H9 (cell line): ENCODE results near the gene FAM114A1. TPM values are rescaled to one million over a fixed set of nuclear protein-coding genes. Genes with fewer than 3 reads are reported as not detected.

ENCODE experiments used
- DNase-seq: peaks from one replicate; pipeline ENCODE4 v3.0.0-alpha.2; 2017
- H2AFZ ChIP-seq: one replicate; pipeline ENCODE4 v1.6.1; 2013; ENCODE audit warnings: mild to moderate bottlenecking, low read length, control low read depth, moderate library complexity
- H2AK5ac ChIP-seq: 2 replicates; pipeline ENCODE4 v1.6.1; 2013; ENCODE audit warnings: low read length, control low read depth, mixed read lengths; ENCODE audit not compliant: insufficient read length
- H2BK120ac ChIP-seq: one replicate; pipeline ENCODE4 v1.6.1; 2013; ENCODE audit warnings: low read depth, mild to moderate bottlenecking, low read length, control low read depth, inconsistent platforms; ENCODE audit not compliant: poor library complexity, severe bottlenecking
- H2BK12ac ChIP-seq: 2 replicates; pipeline ENCODE4 v1.6.1; 2013; ENCODE audit warnings: low read length, control low read depth, mixed read lengths, low read depth; ENCODE audit not compliant: insufficient read length
- H2BK15ac ChIP-seq: 2 replicates; pipeline ENCODE4 v1.6.1; 2013; ENCODE audit warnings: low read depth, low read length, control low read depth
- H2BK20ac ChIP-seq: one replicate; pipeline ENCODE4 v1.6.1; 2013; ENCODE audit warnings: low read depth, mild to moderate bottlenecking, low read length, control low read depth, inconsistent platforms; ENCODE audit not compliant: poor library complexity, severe bottlenecking
- H2BK5ac ChIP-seq: 2 replicates; pipeline ENCODE4 v1.6.1; 2013; ENCODE audit warnings: low read length, control low read depth, mixed read lengths; ENCODE audit not compliant: insufficient read length
- H3K14ac ChIP-seq: 2 replicates; pipeline ENCODE4 v1.6.1; 2013; ENCODE audit warnings: low read length, control low read depth; ENCODE audit not compliant: insufficient read depth
- H3K18ac ChIP-seq: 2 replicates; pipeline ENCODE4 v1.6.1; 2013; ENCODE audit warnings: low read depth, mild to moderate bottlenecking, mixed read lengths, low read length, control low read depth; ENCODE audit not compliant: insufficient read length
- H3K23ac ChIP-seq: 2 replicates; pipeline ENCODE4 v1.6.1; 2013; ENCODE audit warnings: low read length, control low read depth, mixed read lengths, low read depth; ENCODE audit not compliant: insufficient read length
- H3K23me2 ChIP-seq: 2 replicates; pipeline ENCODE4 v1.6.1; 2013; ENCODE audit warnings: low read depth, mild to moderate bottlenecking, mixed read lengths, low read length, control low read depth; ENCODE audit not compliant: insufficient read length, poor library complexity, severe bottlenecking
- H3K27ac ChIP-seq: 2 replicates; pipeline ENCODE4 v1.5.1; 2013; ENCODE audit warnings: low read length, control low read depth, mixed read lengths, low read depth; ENCODE audit not compliant: insufficient read length
- H3K27me3 ChIP-seq: 2 replicates; pipeline ENCODE4 v1.6.1; 2013; ENCODE audit warnings: low read length, control low read depth, inconsistent platforms; ENCODE audit not compliant: insufficient read depth
- H3K4ac ChIP-seq: 2 replicates; pipeline ENCODE4 v1.6.1; 2013; ENCODE audit warnings: low read depth, mild to moderate bottlenecking, control low read depth, inconsistent platforms, low read length, moderate library complexity
- H3K4me1 ChIP-seq: 2 replicates; pipeline ENCODE4 v1.6.1; 2013; ENCODE audit warnings: low read length, control low read depth, inconsistent platforms; ENCODE audit not compliant: insufficient read depth
- H3K4me2 ChIP-seq: 2 replicates; pipeline ENCODE4 v1.6.1; 2013; ENCODE audit warnings: low read length, control low read depth, mixed read lengths; ENCODE audit not compliant: insufficient read length, insufficient read depth
- H3K56ac ChIP-seq: 2 replicates; pipeline ENCODE4 v1.6.1; 2013; ENCODE audit warnings: low read depth, mild to moderate bottlenecking, mixed read lengths, low read length, control low read depth; ENCODE audit not compliant: insufficient read length
- H3K79me1 ChIP-seq: 2 replicates; pipeline ENCODE4 v1.6.1; 2013; ENCODE audit warnings: low read depth, mild to moderate bottlenecking, moderate library complexity, low read length, control low read depth, inconsistent platforms; ENCODE audit not compliant: insufficient read depth, poor library complexity, severe bottlenecking
- H3K79me2 ChIP-seq: 2 replicates; pipeline ENCODE4 v1.6.1; 2013; ENCODE audit warnings: low read length, control low read depth, inconsistent platforms; ENCODE audit not compliant: insufficient read depth
- H3K9ac ChIP-seq: 2 replicates; pipeline ENCODE4 v1.6.1; 2013; ENCODE audit warnings: low read length, control low read depth, mixed read lengths; ENCODE audit not compliant: insufficient read length; ENCODE audit errors: extremely low read depth
- H3K9me3 ChIP-seq: one replicate; pipeline ENCODE4 v1.6.1; 2013; ENCODE audit warnings: low read depth, low read length, inconsistent platforms; ENCODE audit not compliant: control insufficient read depth
- H3T11ph ChIP-seq: one replicate; pipeline ENCODE4 v1.6.1; 2013; ENCODE audit warnings: mild to moderate bottlenecking, low read length, control low read depth, inconsistent platforms
- H4K20me1 ChIP-seq: one replicate; pipeline ENCODE4 v1.6.1; 2013; ENCODE audit not compliant: control insufficient read depth, insufficient read length, insufficient read depth
- H4K5ac ChIP-seq: 2 replicates; pipeline ENCODE4 v1.6.1; 2013; ENCODE audit warnings: low read depth, mild to moderate bottlenecking, mixed read lengths, low read length, control low read depth; ENCODE audit not compliant: insufficient read length
- H4K8ac ChIP-seq: replicated peaks from 2 replicates; pipeline ENCODE4 v1.6.1; 2013; ENCODE audit warnings: low read length, control low read depth, mixed read lengths, low read depth; ENCODE audit not compliant: insufficient read length
- H4K91ac ChIP-seq: 2 replicates; pipeline ENCODE4 v1.6.1; 2013; ENCODE audit warnings: low read depth, mild to moderate bottlenecking, moderate library complexity, mixed read lengths, low read length, control low read depth; ENCODE audit not compliant: insufficient read length
- H3K27ac Mint-ChIP-seq, 3 experiments: 2 replicates in 2 of 3; 3 replicates in 1 of 3; pipeline ENCODE4 v1.8.0; 2020 to 2021; ENCODE audit warnings: mixed read lengths in 3 of 3, mild to moderate bottlenecking in 1 of 3, moderate library complexity in 1 of 3
- H3K27me3 Mint-ChIP-seq: 2 replicates; pipeline ENCODE4 v1.8.0; 2021; ENCODE audit warnings: low read depth, mild to moderate bottlenecking, moderate library complexity, mixed read lengths
- H3K36me3 Mint-ChIP-seq, 3 experiments: 2 replicates in 2 of 3; 3 replicates in 1 of 3; pipeline ENCODE4 v1.8.0; 2020 to 2021; ENCODE audit warnings: low read depth in 3 of 3, mixed read lengths in 3 of 3; ENCODE audit not compliant: insufficient read depth in 1 of 3
- H3K4me1 Mint-ChIP-seq, 2 experiments: 2 replicates each; pipeline ENCODE4 v1.8.0; 2020; ENCODE audit warnings: mixed read lengths in 2 of 2
- H3K4me3 Mint-ChIP-seq, 2 experiments: 2 replicates in 1 of 2; 3 replicates in 1 of 2; pipeline ENCODE4 v1.8.0; 2020 to 2021; ENCODE audit warnings: mild to moderate bottlenecking in 2 of 2, mixed read lengths in 2 of 2, moderate library complexity in 1 of 2
- H3K9me3 Mint-ChIP-seq, 2 experiments: 2 replicates in 1 of 2; 3 replicates in 1 of 2; pipeline ENCODE4 v1.8.0; 2020; ENCODE audit warnings: mild to moderate bottlenecking in 2 of 2, mixed read lengths in 2 of 2, moderate library complexity in 1 of 2
- CTCF ChIP-seq: fragments of 200-600 bp; sonication (generic); conservative IDR thresholded peaks from 3 replicates; pipeline ENCODE4 v1.8.0; 2021; ENCODE audit warnings: antibody characterized with exemption, mild to moderate bottlenecking
- WGBS: extraction: QIAGEN DNeasy Blood & Tissue Kit; methylation state at CpG from one replicate; pipeline ENCODE4 v1.1.7; 2013; ENCODE audit warnings: missing lambda C conversion rate, low lambda C conversion rate, mixed read lengths; ENCODE audit not compliant: insufficient read length; ENCODE audit errors: extremely low coverage; 5-methylcytosine and 5-hydroxymethylcytosine counted together
- total RNA-seq: library from RNA; stranded (reverse); gene quantifications from 2 replicates; pipeline ENCODE4 v1.2.1, GENCODE V29; 2021

FAM114A1 gene
- total RNA-seq, 1 experiment from 2014 or later: 9.9 TPM

GRCh38 chr4:38980903-38981676, 113.5 kb downstream of the FAM114A1 start:
- Histone ChIP-seq H3K9me3 (no peaks in the 10 kb centered on the region), H3K4me2 (no peak overlapping the region), H3K14ac (no peak overlapping the region), H3K79me1 (no peaks in the 10 kb centered on the region), H3K27me3 (no peaks in the 10 kb centered on the region), H2BK20ac (no peak overlapping the region), H3K79me2 (no peaks in the 10 kb centered on the region), H3K4me1 (no peaks in the 10 kb centered on the region; the same call in 1 of the 2 replicates), H3K56ac (no peak overlapping the region), H4K20me1 (no peaks in the 10 kb centered on the region), H3K23ac (no peak overlapping the region), H2BK5ac (no peak overlapping the region), H3K23me2 (no peaks in the 10 kb centered on the region), H4K91ac (no peak overlapping the region), H3K27ac (no peak overlapping the region), H2BK12ac (no peak overlapping the region), H3K4ac (no peak overlapping the region), H2BK15ac (no peak overlapping the region), H4K8ac (no peak overlapping the region), H3K9ac (no peak overlapping the region), H2AFZ (no peak overlapping the region), H3T11ph (no peak overlapping the region), H2BK120ac (no peak overlapping the region), H4K5ac (no peak overlapping the region), H3K18ac (no peak overlapping the region), H2AK5ac (no peak overlapping the region)
- H3K4me1 Mint-ChIP-seq: peaks cover 9 to 12% of the 10 kb centered on the region in 2 experiments
- H3K9me3 Mint-ChIP-seq: no peaks in the 10 kb centered on the region
- TF ChIP-seq CTCF: no peak
- no peaks in the 10 kb centered on the region; the same call in 1 of the 2 replicates for H3K27me3 Mint-ChIP-seq
- no peak overlapping the region for H3K4me3 Mint-ChIP-seq
- WGBS: no CpG with 5 or more reads among the region's 7 CpGs
- no peaks in the 10 kb centered on the region for H3K36me3 Mint-ChIP-seq
- DNase-seq: no peak
- H3K27ac Mint-ChIP-seq: no peak overlapping the region
